HL-60/S4 (cell line): ENCODE measurements around the gene OLFM1.

Source experiments
- in situ Hi-C: fragments of 300-500 bp; cut with MboI; formaldehyde crosslinking; loops from 2 replicates; pipeline ENCODE4 v1.14.3; 2022; ENCODE audit warnings: low sequenced_read_pairs

The OLFM1 gene

DNA sequence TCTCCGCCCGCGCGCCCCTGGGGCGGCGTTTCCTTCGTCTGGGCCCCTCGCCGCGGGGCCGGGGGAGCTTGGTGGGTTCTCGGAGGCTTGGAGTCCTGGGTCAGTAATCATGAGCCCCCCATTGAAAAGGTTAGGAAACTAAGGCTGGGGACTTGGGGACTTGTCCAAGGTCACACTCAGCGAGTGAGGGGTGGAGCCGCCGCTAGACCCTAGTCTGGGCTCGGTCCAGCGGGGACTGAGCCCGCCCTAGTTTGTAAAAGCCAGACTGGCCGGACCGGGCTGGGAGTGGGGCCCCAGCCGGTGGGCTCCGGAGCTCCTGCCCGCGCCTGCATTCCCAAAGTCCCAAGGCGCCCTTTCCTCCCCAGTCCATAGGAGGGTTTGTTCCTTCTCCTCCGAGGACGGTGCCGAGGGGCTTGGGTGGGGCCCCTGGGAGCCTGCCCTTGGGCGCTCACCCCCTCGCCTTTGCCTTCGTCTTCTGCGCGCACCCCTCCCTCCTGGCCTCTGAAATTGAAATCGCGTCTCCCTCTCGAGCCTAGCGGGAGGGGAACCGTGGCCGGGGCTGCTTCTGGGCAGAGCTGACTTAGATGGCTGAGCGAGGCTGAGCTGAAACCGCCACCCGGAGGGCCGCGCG, 995 bp downstream of the OLFM1 start:
- in situ Hi-C loops, result loop anchor here (10.0 kb wide), 1 partner anchor 256 kb away; no protein-coding TSS in a partner anchor

DNA sequence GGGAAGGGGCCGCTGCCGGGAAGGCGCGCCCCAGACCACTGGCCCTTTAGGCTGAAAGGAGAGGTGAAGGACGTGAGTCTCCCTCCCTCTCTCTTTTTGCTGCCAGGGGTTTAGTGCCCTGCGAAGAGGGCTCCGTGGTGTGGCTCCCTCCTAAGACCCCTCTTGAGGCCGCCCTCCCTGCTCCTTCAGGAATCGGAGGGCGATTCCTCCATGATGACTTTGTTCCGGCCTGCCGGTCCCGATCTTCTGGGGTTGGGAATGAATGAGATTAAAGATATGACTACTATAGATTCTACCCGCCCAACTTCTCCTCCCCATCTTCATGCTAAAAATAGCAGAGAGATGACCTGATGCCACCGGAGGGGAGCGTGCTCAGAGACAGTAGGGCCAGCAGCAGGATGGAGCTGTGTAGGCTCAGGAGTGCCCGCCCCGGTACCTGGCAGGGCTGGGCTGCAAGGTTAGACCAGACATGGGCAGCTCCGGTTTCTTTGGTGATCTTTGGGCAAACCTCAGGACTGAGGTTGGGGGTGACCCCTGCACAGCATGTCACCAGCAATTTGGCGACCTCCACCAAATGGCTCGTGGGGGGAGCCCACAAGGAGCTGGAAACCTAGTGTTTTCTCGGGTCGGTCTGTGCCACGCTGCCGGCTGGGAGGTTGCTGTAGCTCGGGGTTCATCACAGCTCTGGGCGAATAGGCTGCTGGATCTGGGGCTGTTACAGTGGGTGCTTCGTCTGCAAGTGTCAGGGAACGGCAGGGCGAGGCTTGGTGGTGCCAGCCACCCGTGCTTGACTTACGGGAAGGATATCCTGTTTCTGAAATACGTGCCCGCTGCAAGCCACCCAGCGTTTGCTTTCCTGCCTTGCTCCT, 1.7 kb downstream of the OLFM1 start:
- in situ Hi-C loops, result loop anchor here (10.0 kb wide), 1 partner anchor 256 kb away; no protein-coding TSS in a partner anchor

DNA sequence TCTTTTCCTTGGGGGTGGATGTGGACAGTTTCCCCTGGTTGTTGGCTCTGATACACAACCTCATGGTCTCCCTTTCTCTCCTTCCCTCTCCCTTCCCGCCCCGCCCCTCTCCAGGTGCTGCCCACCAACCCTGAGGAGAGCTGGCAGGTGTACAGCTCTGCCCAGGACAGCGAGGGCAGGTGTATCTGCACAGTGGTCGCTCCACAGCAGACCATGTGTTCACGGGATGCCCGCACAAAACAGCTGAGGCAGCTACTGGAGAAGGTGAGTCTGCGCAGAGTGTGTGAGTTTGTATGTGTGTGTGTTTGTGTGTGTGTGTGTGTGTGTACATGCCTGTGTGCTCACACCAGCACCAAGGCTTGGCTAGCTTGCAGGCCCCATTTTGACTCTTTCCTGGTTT, 2.6 kb downstream of the OLFM1 start:
- in situ Hi-C loops, result no loop called here

DNA sequence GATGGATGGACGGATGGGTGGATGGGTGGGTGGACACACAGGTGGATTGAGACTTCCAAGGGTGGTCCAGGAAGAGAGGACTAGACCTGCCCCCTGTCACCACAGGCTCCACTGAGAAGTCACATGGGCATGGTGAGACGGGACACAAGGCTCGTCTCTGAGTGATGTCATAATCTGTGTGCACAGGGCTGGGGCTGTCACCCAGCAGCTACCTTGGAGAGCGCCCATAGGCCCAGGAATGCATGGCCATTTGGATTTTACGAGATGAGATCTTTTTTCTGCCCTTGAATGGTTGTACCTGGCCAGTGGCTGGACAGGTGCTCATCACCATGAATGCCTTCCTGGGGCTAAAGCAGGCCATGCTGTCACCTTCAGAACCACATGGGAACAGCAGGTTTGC, 3.1 kb downstream of the OLFM1 start:
- in situ Hi-C loops, result no loop called here

DNA sequence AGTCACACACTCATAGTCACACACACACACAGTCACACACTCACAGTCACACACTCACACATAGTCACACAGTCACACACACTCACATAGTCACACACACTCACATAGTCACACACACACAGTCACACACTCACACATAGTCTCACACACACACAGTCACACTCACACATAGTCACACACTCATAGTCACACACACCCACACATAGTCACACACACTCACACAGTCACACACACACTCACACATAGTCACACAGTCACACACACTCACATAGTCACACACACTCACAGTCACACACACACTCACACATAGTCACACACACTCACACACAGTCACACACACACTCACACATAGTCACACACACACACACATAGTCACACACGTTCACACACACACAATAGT, 4.1 kb downstream of the OLFM1 start:
- in situ Hi-C loops, result no loop called here

DNA sequence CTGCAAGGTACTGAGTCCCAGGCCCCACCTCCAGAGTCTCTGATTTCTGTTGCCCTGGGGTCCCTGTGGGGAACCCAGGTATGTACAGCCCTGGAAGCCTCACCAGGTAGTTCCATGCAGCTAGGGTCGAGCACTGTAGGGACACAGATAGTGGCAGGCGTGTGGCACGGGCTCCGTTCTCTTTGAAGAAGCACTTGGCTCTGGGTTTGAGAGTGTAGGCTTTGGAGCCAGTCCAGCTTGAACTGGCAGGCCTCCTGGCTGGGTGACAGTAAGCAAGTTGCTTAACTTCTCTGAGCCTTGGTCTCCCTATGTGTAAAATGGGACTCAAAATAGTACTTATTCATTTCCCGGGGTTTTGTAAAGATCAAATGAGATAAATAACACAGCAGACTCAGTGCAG, 5.6 kb downstream of the OLFM1 start:
- in situ Hi-C loops, result no loop called here

DNA sequence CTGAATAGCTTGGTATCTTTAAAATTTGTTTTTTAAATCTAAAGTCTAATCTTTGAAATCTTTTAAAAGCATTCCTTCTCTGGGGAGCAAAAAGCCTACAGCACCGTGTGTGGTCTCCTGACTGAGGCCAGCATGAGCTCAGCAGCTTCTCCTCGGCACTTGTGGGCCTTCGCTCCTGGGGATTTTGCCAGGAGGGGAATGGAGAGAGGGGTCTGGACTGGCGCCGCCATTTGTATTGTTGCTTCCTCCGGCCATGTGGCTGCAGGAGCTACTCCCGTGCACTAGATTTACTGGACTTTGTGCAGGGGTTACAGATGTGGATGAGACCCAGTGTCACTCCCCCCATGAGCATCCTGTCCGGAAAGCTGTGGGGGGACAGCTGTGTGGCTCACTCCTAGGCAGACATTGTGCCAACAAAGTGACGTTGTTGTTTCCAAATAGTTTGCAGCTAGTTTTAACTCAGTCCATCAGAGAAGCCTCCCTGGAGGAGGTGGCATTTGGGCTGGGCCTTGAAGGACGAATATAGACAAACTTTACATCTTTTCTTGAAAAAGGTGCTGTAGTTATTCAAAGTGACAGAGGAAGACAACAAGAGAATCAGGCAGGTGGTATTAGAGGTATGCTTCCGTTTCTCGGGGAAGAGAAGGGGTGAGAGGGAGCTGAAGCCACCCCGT, 6.6 kb downstream of the OLFM1 start:
- in situ Hi-C loops, result no loop called here

DNA sequence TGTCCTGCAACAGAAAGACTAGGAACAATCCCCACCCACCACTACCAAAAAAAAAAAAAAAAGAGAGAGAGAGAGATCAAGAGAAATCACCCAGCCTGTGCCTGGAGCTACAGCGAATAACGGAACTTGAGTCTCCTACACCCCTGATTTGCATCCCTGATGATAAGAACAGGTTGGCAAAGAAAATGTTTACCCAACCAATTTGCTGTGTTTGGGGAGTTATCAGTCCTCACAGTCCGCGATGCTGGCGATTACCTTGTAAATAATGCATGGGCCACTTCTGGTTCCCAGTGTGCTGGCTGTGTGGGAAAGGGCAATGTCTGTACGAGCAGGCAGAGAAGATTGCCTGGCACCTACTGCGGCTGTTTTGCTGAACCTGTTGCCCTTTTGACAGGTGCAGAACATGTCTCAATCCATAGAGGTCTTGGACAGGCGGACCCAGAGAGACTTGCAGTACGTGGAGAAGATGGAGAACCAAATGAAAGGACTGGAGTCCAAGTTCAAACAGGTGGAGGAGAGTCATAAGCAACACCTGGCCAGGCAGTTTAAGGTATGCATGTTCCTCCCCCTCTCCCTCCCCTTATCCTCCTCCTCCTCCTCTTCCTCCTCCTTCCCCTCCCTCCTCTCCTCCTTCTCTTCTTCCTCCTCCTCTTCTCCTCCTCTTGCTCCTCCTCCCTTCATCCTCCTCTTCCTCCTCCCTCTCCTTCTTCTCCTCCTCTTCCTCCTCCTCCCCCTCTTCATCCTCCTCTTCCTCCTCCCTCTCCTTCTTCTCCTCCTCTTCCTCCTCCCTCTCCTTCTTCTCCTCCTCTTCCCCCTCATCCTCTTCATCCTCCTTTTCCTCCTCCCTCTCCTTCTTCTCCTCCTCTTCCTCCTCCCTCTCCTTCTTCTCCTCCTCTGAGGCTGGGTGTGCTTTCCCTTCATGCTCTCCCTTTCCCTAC, 8.3 kb downstream of the OLFM1 start:
- in situ Hi-C loops, result no loop called here

DNA sequence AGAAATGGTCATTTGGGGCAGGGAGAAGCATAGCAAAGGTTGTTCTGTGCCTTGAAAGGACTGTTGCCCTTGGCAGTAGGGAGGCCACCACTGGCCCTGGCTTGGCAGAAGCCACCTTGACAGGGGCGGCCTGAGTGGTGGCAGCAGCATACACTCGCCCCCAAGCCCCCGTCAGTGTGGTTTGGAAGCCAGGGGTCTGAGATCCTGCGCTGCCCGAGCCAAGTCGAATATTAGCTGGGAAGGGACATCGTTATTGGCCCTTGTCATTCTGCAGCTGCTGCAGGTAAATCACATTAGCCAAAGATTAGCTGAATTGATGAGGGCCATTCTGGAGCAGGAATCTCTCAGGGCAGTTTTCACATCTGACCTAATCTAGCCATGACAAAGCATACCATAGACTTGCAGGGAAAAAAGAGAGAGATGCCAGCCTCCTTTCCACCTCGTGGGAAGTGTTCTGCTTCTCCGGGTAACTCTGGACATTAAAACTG, 9.0 kb downstream of the OLFM1 start:
- in situ Hi-C loops, result no loop called here

DNA sequence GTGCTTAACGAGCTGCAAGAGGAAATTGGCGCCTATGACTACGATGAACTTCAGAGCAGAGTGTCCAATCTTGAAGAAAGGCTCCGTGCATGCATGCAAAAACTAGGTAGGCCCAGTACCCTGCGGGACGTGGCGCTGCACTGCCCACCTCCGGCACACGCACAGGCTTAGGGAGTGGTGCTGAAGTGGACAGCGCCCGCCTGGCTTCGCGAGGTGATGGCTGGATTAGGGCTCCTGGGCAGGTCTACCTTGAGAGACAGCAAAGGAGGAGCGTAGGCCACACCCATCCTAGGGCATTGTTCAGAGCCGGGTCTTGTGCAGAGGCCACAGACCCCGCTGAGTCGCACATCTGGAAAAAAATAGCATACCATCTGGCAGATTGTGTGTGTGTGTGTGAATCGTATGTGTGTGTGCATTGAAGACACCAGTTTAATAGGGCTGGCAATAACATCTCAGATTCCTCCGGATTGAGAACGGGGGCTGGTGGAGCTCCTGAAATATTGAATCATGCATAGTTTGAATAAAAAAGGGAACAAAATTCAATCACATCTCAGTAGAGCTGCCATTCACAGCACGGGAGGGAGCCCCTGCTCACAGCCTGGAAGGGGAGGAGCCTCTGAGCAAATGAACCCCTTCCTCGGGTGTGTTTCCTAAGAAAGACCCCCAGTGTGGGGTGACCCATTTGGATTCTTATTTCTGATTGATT, 11.1 kb downstream of the OLFM1 start:
- in situ Hi-C loops, result no loop called here

DNA sequence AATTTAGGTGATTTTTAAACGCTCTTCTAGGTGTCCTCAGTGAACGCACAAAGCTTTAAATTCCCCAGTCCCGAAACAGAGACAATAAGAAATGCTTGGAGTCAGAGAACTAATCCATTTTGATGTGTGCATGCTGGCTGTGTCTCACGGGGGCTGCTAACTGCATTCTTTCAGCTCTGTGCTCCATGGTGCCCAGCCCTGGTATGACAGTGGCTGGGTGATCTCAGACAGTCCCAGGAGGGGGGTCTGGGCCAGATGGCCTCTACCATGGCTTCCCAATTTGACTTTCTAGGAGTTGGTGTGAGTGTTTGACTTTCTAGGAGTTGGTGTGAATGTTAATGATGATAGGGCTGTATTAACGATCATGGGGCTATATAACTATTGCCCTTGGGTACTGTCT, 12.1 kb downstream of the OLFM1 start:
- in situ Hi-C loops, result no loop called here

DNA sequence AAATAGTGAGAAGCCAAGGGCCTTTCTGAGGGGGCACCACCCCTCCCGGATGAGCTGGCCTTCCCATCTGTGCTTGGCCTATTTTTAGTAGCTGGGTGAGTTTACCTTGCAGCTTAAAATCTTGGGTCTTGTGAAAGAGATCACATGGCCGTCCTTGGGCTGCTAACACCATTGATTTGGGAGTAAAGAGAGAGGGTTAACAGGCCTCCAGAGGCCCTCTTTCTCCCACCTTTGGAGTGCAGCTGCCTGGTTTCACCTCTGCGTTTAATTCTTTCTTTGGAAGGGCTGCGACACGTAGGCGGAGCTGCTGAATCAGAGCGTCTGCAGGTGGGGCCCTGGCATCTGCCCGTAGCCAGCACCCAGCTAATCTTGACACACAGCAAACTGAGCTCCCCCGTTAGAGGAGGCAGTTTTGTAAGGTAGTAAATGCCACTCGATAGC, 12.8 kb downstream of the OLFM1 start:
- in situ Hi-C loops, result no loop called here

DNA sequence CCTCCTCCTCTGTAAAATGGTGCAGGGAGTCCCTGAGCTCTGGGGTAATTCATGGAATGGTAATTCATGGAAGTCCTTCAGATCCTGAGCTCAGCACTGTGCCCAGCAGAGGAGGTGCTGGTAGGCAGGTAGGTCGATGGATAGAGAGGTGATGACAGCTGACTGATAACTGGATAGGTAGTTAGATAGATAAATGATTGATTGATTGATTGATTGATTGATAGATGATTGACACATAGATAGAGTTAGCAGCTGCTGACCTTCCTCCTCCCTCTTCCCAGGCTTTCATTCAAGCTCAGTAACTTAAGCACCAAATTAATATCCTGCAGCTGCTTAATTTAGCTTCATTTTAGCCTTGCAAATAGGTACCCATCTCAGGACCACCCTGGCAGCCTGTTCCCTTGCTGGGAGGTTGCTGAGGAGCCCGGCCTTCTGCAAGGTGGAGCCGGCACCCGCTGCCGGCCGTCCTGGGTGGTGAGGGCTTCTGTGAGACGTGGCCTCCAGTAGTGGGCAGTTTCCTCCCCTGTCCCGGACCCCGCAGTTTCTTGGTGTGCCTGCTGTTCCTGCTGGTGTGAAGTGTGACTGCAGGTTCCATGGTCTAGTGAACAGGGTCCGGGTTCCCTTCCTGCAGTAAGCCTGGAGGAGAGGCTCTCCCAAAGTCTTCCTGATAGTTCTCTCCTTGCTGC, 13.4 kb downstream of the OLFM1 start:
- in situ Hi-C loops, result no loop called here

DNA sequence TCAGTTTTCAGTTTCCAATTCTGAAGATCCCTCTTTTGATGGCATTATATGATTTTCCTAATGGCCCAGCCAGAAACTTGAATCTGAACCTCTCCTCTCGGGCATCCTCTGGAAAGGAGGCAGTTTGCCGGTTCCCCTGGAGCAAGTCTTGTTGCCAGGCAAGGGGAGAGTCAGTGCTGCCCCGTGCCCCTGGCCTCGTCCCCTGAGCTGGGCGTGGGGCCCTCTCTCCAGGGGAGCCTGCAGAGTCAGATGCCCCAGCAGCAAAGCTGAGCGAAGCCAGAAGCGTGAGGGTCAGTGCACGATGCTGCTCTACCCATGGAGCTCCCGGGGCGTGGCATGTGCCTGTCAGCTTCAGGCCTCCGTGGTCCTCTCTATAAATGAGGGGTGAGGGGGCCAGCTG, 14.0 kb downstream of the OLFM1 start:
- in situ Hi-C loops, result no loop called here

DNA sequence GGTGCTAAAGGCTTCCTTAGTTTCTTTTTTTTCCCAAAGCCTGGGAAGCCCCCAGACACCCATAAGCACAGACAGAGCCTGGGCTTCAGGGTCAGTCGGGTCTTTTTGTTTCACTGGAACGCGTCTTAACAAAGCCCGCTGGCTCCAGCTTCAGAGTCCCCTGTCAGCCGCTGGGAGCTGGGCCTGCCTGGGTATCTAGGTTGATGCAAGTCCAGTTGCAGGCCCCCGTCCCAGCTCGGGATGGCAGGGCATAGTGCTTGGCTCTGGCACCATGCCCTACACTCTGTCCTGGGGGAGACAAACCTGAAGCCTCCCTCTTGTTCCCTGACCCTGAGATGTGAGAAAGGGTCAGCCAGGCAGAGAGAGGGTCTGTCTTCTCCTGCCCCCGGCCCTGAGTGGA, 14.5 kb downstream of the OLFM1 start:
- in situ Hi-C loops, result no loop called here

DNA sequence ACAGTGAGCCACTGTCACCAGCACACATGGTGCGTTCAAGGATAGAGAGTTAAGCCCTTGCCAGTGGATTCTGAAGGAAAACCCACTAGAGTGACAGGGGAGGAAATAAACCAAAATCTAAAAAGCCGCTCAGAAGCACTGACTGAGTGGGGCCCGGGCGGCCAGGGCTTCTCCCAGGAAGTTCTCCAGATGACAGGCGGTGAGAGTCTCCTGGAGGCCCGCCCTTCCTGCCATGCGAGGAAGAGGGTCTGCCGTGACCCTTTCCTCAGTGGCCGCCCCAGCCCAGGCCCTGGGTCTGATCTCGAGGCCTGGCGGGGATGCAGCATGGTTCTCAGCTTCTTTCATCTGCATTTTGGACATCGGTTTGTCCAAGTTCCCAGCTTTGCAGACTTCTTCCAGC, 14.9 kb downstream of the OLFM1 start:
- in situ Hi-C loops, result no loop called here

DNA sequence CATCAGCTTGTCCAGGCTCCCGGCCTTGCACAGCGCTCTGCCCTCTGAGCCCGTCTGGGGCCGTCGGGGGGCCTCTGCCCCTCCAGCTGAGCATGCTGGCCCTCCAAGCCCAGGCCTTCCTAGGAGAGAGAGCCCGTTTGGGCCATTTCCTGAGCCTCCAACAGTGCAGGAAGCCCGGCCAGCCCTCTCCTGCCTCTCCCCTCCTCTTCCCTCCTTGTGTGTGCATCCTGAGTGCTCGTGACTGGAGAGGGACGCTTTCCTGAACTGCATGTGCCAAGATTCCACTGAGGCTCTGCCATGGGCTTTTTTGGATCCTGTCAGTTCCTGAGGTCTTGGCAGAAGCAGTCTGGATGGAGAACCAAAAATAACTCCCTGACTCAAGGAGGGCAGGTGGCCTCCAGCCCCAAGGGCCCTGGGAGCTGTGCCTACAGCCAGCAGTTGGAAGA, 15.6 kb downstream of the OLFM1 start:
- in situ Hi-C loops, result no loop called here

DNA sequence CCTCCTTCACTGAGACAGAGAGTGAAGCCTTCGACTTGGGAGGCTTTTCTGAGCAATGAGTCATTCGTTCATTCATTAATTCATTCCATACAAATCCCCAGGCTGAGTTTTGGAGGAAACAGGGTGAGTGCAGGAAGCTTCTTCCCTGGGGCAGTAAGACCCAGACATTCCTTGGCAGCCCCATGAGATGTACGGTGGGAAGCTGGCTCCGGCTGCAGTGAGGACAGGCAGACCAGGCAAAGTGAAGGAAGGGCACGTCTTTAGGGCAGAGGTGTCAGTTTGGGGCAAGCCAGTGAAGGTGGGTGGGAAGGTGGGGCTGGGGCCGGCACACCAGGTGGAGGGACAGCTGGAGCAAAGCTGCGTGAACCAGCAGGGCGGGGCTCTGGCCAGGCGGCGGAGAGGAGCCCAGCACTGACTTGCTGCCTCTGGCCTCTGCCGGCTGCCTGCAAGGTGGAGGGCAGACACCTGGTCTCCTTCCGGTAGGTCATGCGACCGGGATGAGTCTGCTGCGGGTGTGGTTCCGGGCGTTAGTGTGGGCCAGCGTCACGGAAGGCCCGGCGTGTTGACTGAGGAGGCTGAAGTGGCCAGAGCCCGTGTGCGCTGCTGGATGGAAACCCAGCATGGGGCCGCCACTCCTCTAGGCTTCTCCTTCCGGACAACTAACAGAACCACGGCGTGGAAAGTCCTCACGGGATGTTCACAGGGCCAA, 16.6 kb downstream of the OLFM1 start:
- in situ Hi-C loops, result no loop called here

DNA sequence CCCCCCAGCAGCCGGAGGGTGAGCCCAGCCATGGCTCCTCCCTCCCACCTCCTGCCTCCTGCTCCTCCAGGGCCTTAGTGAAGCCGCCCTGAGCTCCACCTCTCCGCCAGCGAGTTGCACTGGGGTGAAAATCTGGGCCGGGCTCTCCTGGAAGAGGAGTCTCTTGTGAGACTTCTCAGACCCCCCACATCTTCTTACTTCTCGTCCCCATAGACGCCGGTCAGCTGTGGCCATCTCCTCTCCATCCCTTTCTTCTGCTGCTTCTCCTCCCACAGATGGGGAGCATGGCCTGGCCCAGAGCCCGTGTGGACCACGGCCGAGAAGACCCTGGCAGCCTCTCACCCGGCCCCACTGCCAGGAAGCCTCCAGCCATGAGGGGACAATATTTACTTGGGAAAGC, 17.3 kb downstream of the OLFM1 start:
- in situ Hi-C loops, result no loop called here
